Nephron progenitor cell (in vitro differentiated cells): Measurements from ENCODE around the gene CCDC74A.
A peak's percentile ranks its signal among the peaks of the same experiment; 100 is the strongest.
"Not testable (repeated sequence)": the region's sequence is repeated elsewhere in the genome, so short reads cannot be mapped to it uniquely, and the experiment has no call there.

ENCODE experiments used
- DNase-seq: peaks from one replicate; pipeline ENCODE4 v3.0.0; 2021
- H3K27ac Mint-ChIP-seq: 2 replicates; pipeline ENCODE4 v1.8.0; 2021; ENCODE audit warnings: mild to moderate bottlenecking, moderate library complexity, mixed read lengths
- H3K27me3 Mint-ChIP-seq: 2 replicates; pipeline ENCODE4 v1.8.0; 2021; ENCODE audit warnings: mild to moderate bottlenecking, low read depth, mixed read lengths; ENCODE audit not compliant: poor library complexity
- H3K36me3 Mint-ChIP-seq: 2 replicates; pipeline ENCODE4 v1.8.0; 2021; ENCODE audit warnings: low read depth, mixed read lengths
- H3K4me1 Mint-ChIP-seq: 2 replicates; pipeline ENCODE4 v1.8.0; 2021; ENCODE audit warnings: mixed read lengths
- H3K4me3 Mint-ChIP-seq: 2 replicates; pipeline ENCODE4 v1.8.0; 2021; ENCODE audit warnings: mild to moderate bottlenecking, moderate library complexity, mixed read lengths
- H3K9me3 Mint-ChIP-seq: 2 replicates; pipeline ENCODE4 v1.8.0; 2021; ENCODE audit warnings: mild to moderate bottlenecking, moderate library complexity, mixed read lengths
- TF ChIP-seq, protein P1 (sequence below): fragments of 200-600 bp; sonication (generic); IDR thresholded peaks from 2 replicates; pipeline ENCODE4 v1.5.0; 2021; ENCODE audit warnings: antibody characterized with exemption

Gene CCDC74A

DNA sequence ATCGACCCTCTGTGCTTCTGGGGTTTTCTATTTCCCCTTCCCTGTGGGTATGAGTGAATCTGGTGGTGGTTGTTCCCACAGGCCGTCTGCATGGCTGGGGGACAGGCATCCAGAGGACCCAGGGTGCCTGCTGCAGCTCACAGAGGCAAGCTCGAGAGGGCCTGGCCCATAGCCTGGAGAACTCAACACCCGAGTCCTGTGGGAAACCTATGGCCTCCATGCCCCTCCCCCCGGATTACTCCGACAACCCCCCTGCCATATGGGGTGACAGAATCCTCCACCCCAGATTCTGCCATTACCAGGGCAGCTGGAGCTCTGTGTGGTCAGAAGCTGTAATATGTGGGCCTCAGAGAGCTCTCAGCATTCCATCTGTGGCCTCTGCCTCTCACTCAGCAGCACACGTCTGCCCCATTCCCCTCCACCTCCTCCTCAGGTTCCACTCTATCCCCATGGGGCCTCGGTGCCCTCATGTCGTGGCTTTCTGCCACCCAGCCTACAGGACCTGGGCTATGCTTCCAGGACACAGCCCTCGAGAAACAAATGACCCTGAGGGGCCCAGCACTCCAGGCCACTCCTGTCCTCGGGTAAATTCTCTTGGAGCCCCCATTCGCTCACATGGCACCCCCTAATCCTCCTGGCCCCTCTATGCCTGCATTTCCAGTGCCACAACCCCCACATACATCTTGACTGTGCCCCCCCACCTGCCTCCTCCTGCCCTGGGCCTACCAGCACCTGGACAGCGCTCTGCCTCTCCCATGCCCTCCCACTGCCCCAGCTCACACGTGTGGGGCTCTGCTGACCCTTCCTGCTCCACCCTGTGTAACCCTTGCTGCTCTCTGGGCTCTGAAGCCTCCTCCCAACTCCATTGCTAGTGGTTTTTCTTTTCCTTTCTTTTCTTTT is 39.1 kb upstream of the CCDC74A start:
- peaks cover 37% of the 10 kb centered on the region for H3K4me1 Mint-ChIP-seq
- no peak for DNase-seq
- H3K9me3 Mint-ChIP-seq = no peaks in the 10 kb centered on the region
- peak overlapping the region; percentile 82 for H3K27ac Mint-ChIP-seq
- H3K4me3 Mint-ChIP-seq = no peak overlapping the region
- peaks cover 4% of the 10 kb centered on the region for H3K27me3 Mint-ChIP-seq
- TF ChIP-seq, protein P1, sequence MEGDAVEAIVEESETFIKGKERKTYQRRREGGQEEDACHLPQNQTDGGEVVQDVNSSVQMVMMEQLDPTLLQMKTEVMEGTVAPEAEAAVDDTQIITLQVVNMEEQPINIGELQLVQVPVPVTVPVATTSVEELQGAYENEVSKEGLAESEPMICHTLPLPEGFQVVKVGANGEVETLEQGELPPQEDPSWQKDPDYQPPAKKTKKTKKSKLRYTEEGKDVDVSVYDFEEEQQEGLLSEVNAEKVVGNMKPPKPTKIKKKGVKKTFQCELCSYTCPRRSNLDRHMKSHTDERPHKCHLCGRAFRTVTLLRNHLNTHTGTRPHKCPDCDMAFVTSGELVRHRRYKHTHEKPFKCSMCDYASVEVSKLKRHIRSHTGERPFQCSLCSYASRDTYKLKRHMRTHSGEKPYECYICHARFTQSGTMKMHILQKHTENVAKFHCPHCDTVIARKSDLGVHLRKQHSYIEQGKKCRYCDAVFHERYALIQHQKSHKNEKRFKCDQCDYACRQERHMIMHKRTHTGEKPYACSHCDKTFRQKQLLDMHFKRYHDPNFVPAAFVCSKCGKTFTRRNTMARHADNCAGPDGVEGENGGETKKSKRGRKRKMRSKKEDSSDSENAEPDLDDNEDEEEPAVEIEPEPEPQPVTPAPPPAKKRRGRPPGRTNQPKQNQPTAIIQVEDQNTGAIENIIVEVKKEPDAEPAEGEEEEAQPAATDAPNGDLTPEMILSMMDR = no peak
- peaks cover 5% of the 10 kb centered on the region for H3K36me3 Mint-ChIP-seq

DNA sequence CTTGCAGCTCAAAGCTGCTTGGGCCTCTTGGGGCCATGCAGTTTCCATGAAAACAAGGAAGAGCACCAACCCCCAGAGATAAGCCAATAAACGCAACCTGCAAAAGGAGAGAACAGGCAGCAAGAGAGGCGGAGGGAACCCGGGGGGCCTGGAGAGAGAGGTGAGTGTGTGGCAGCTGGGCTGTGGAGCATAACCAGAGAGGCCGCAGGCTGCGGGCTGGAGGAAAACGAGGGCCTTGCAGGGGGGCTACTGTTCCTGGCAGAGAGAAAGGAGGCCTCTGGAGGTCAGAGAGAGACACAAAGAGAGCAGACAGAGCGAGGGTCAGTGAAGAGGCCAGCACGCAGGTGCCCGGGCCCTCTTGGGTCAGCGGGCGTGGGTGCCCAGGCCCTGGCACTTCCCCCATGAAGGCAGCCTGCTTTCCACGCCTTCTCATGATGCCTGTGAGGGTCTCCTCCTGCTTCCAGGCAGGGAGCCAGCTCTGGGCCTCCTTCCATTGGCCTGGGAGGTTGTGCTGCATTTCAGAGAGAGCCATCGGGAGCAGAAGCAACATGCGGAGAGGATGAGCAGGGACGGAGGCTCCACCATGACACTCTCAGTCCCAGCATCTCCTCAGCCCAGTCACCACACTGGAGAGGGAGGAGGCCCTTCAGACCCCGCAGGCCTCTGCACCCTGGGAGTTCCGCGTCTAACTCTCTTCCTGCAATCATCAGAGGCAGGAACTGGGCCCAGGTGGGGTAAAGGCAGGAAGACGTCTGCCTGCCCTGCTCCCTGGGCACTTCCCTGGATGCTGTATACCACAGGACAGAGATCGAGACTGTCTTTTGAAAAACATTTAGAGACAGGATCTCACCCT is 36.8 kb upstream of the CCDC74A start:
- H3K36me3 Mint-ChIP-seq, DNase-seq, H3K9me3 Mint-ChIP-seq, H3K27me3 Mint-ChIP-seq: not testable (repeated sequence)
- H3K4me3 Mint-ChIP-seq = peak overlapping the region; percentile 82
- peaks cover 42% of the 10 kb centered on the region for H3K4me1 Mint-ChIP-seq
- peak overlapping the region; percentile 73 for H3K27ac Mint-ChIP-seq

DNA sequence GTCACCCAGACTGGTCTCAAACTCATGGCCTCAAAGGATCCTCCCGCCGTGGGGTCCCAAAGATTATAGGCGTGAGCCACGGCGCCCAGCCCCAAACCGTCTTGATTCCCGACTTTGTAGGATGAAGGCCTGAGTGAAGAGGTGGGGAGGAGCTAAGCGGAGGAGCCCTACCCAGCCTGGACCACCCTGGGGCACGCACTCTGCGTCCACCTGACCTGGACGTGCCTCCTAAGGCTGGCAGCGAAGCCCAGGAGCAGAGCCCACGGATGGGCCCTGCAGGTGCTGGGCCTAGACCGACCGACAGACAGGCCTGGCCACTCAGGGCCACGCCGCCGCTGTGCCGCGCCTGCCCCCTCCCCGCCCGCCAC is 36.2 kb upstream of the CCDC74A start:
- peak overlapping the region; percentile 82 for H3K4me3 Mint-ChIP-seq
- peaks cover 36% of the 10 kb centered on the region for H3K4me1 Mint-ChIP-seq
- not testable (repeated sequence) for H3K9me3 Mint-ChIP-seq, H3K36me3 Mint-ChIP-seq, H3K27ac Mint-ChIP-seq, H3K27me3 Mint-ChIP-seq
- peak; percentile 25 for DNase-seq

DNA sequence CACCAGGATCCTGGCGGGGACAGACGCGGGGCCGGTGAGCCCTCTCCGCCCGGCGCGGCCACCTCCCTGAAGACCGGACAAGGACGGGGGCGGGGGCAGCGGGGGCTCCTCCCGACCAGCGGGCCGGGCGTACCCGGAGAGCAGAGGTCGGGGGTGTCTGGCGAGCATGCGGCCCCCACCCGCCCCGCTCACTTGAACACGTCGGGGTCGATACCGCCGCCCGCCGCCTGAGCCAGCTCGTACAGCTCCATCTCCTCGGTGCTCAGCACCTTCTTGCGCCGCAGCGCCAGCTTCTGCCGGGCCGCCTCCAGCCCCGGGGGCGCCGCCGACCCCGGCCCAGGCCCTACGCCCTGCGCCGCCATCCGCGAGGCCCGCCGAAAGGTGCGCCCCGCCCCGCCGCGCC is 35.7 kb upstream of the CCDC74A start, which contains the start of gene MZT2A:
TSS of gene MZT2A (minus strand) at position 383 of the 403 bp plus-strand sequence. CDS start at position 362, 21 bp downstream.
- not testable (repeated sequence) for DNase-seq, H3K36me3 Mint-ChIP-seq, H3K9me3 Mint-ChIP-seq, H3K27me3 Mint-ChIP-seq
- peak within 1 kb of the TSS; percentile 96 for H3K4me3 Mint-ChIP-seq
- H3K4me1 Mint-ChIP-seq = peaks cover 34% of the 10 kb centered on the region
- peak within 1 kb of the TSS; percentile 99 for H3K27ac Mint-ChIP-seq

DNA sequence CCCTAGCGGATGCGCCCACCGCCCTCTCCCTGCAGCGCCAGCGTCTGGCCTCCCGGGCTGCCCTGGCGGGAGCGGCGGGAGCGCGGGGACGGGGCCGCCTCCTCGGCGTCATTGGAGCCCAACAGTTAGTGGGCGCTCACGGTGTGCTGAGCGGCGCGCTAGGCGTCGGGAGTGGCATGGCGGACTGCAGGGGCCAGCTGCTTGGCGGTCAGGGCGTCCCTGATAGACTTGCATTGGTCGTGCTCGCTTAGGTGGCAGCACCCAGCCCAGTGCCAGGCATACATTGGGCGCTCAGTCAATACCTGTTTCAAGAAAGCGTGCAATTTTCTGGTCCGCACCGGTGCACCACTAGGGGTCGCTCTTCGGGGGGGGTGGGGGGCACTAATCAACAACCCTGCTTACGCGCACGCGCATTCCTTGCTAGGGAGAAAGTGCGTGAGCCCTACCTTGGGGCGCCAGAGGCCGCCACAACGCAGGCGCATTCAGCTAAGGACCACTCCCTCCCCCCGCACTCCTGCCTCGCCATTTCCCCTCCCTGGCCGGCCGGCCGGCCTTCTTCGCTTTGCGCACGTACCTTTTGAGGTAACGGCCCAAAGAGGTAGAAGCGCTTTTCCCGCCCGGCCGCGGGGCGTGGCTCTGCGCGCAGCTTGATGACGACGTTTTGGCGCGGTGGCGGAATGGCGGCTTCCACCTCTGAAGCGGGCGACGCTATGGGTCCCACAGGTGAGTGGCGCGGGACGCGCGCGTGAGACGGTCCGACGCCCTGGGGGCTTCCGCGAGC is 35.1 kb upstream of the CCDC74A start:
- Mint-ChIP-seq H3K27ac (peak overlapping the region; percentile 90), H3K36me3 (peaks cover 5% of the 10 kb centered on the region), H3K27me3 (peaks cover 8% of the 10 kb centered on the region), H3K4me3 (peak overlapping the region; percentile 96), H3K9me3 (no peaks in the 10 kb centered on the region), H3K4me1 (peaks cover 34% of the 10 kb centered on the region)
- peak; percentile 95 for DNase-seq
- TF ChIP-seq, protein P1 = peak; percentile 78

DNA sequence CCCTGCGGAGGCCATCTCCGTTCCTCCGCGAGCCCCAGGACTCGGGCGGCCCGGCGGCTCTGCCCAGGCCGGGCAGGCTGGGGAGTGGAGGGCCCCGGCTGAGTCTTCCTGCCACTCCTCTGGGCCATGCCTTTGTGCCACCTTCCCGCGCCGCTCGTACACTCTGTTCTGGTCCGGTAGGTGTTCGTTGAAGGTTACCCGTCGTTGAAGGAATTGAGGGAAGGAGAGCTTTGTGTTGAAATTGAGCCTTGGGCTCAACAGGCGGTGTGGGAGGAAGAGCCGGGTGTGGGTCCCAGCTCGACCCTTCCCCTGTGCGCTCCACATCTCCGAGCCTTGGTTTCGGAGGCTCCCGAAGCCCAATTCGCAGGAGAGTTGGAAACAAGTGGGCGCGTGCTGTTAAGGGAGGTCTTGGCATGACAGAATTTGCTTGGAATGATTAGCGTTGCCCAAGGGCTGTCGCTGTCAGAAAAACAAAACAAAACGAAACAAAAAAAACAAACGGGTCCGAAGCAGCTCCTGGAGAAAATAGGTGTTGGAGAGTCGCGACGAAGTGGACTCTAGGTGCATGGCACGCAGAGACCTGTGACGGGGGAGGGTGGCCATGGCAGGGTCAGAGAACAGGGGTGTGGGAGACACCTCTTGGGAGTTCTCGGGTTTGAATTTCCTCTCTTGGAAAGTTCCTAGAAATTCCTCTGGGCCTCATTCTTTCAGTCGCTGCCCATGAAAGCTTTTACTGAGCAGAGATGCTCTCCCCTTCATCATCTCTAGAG is 34.3 kb upstream of the CCDC74A start:
- DNase-seq = no peak
- H3K4me3 Mint-ChIP-seq = peak overlapping the region; percentile 96
- H3K27me3 Mint-ChIP-seq = peaks cover 8% of the 10 kb centered on the region
- H3K4me1 Mint-ChIP-seq = peaks cover 34% of the 10 kb centered on the region
- peak overlapping the region; percentile 99 for H3K27ac Mint-ChIP-seq
- TF ChIP-seq, protein P1 = no peak
- H3K9me3 Mint-ChIP-seq = no peaks in the 10 kb centered on the region
- H3K36me3 Mint-ChIP-seq = peaks cover 5% of the 10 kb centered on the region

DNA sequence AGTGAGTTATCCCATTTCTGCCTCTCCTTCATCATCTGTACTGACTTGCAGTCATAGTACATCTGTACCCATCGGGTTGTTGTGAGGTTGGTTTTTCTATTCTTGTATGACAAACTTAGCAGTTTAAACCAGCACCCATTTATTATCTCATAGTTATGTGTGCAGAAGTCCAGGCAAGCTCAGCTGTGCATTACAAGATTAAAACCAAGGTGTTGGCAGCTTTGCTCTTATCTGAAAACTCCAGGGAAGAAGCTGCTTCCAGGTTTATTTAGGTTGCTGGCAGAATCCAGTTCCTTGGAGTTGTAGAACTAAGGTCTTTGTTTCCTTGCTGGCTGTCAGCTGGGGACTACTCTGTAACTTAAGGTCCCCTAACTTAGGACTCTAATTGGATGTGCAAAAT is 32.2 kb upstream of the CCDC74A start:
- Mint-ChIP-seq H3K4me3 (peak overlapping the region; percentile 54), H3K4me1 (peaks cover 23% of the 10 kb centered on the region)
- H3K27me3 Mint-ChIP-seq, H3K9me3 Mint-ChIP-seq, H3K27ac Mint-ChIP-seq, H3K36me3 Mint-ChIP-seq, DNase-seq: not testable (repeated sequence)

DNA sequence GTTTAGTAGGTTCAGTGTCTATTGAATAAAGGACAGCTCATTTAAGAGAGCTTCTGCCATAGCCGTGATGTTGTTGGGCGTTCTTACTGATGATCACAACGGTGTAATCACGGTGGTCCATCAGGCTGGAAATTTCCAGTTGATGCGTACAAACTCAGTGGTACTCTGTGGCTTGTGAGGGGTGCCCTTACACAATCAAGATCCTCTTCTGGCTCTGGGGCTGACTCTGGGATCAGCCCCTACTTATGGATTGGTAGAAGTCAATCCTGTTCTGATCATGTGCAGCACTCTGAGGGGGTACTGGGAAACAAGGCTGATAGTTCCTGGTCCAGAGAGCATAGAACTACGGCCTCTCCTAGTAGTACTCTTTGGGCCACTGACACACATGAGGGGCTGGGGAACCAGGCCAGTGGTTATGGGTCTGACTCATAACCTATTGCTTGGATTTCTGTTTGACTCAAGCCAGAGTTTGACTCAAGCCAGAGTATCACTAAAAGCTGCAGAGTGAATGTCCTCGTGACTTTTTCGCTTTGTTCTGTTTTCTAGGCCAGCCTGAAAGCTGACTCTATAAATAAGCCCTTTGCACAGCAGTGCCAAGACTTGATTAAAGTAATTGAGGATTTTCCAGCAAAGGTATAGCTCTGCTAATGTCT is 29.2 kb upstream of the CCDC74A start:
- not testable (repeated sequence) for H3K27ac Mint-ChIP-seq, DNase-seq, H3K27me3 Mint-ChIP-seq, H3K9me3 Mint-ChIP-seq, H3K4me3 Mint-ChIP-seq
- peaks cover 21% of the 10 kb centered on the region for H3K36me3 Mint-ChIP-seq
- peaks cover 11% of the 10 kb centered on the region for H3K4me1 Mint-ChIP-seq

DNA sequence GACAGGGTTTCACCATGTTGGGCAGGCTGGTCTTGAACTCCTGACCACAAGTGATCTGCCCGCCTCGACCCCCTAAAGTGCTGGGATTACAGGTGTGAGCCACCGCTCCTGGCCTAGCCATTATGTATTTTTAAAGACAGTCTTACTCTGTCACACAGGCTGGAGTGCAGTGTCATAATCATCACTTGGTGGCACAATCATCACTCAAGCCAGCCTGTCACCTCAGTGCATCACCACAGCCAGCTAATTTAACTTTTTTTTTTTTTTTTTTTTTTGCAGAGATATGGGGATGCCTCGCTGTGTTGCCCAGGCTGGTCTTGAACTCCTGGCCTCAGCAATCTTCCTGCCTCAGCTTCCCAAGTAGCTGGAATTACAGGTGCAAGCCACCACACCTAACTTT is 24.1 kb upstream of the CCDC74A start:
- not testable (repeated sequence) for H3K9me3 Mint-ChIP-seq, H3K4me1 Mint-ChIP-seq, DNase-seq, H3K27ac Mint-ChIP-seq, H3K4me3 Mint-ChIP-seq, H3K27me3 Mint-ChIP-seq
- H3K36me3 Mint-ChIP-seq = peaks cover 40% of the 10 kb centered on the region
